ENCODE measurements around the gene HPRT1. TPM values are rescaled to one million over a fixed set of nuclear protein-coding genes. Genes with fewer than 3 reads are reported as not detected.

Gene HPRT1
- total RNA-seq, 1 donor from 2014 or later, result 27.7 TPM

DNA sequence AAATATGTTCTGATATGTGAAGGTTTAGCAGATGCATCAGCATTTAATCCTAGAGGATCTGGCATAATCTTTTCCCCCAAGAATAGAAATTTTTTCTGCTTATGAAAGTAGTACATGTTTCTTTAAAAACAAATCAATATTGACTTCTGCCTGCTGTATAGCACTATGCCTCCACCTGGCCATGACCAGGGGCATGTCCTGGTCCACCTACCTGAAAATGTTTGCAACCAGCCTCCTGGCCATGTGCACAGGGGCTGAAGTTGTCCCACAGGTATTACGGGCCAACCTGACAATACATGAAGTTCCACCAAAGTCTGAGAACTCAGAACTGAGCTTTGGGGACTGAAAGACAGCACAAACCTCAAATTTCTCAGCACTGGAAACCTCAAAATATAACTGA is 10.0 kb downstream of the HPRT1 start:
- TF ChIP-seq, protein P1, sequence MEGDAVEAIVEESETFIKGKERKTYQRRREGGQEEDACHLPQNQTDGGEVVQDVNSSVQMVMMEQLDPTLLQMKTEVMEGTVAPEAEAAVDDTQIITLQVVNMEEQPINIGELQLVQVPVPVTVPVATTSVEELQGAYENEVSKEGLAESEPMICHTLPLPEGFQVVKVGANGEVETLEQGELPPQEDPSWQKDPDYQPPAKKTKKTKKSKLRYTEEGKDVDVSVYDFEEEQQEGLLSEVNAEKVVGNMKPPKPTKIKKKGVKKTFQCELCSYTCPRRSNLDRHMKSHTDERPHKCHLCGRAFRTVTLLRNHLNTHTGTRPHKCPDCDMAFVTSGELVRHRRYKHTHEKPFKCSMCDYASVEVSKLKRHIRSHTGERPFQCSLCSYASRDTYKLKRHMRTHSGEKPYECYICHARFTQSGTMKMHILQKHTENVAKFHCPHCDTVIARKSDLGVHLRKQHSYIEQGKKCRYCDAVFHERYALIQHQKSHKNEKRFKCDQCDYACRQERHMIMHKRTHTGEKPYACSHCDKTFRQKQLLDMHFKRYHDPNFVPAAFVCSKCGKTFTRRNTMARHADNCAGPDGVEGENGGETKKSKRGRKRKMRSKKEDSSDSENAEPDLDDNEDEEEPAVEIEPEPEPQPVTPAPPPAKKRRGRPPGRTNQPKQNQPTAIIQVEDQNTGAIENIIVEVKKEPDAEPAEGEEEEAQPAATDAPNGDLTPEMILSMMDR (IDR thresholded peaks at IDR 0.05), result no peak
- ChIA-PET CTCF (no interaction called here), POLR2A (no interaction called here)
- Mint-ChIP-seq H3K27me3 (no peaks in the 10 kb centered on the region), H3K9me3 (no peaks in the 10 kb centered on the region), H3K27ac (no peak overlapping the region), H3K4me3 (no peak overlapping the region), H3K4me1 (peaks cover 3% of the 10 kb centered on the region), H3K36me3 (ENCODE audit: low read depth) (peaks cover 2% of the 10 kb centered on the region)
- ATAC-seq (ENCODE audit: low read depth) (no peak), DNase-seq (no peak)
- intact Hi-C loops (cut with micrococcal nuclease), result no loop called here

DNA sequence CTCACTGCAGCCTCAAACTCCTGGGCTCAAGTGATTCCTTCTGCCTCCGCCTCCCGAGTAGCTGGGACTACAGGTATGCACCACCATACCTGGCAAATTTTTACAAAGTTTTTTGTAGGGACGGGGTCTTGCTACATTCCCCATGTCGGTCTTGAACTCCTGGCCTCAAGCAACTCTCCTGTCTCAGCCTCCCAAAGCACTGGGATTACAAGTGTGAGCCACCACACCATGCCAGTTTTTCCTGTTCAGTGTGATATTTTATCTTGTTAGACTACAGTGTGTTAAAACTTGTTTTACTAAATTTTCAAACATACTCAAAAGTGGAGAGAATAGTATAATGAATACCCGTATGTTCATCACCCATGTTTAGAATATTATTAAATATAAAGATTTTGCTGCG is 12.1 kb downstream of the HPRT1 start:
- H3K4me3 Mint-ChIP-seq, result no peak overlapping the region

DNA sequence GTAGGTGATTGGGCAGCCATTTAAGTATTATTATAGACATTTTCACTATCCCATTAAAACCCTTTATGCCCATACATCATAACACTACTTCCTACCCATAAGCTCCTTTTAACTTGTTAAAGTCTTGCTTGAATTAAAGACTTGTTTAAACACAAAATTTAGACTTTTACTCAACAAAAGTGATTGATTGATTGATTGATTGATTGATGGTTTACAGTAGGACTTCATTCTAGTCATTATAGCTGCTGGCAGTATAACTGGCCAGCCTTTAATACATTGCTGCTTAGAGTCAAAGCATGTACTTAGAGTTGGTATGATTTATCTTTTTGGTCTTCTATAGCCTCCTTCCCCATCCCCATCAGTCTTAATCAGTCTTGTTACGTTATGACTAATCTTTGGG is 16.3 kb downstream of the HPRT1 start:
- no peaks in the 10 kb centered on the region for H3K9me3 Mint-ChIP-seq
- POLR2A ChIA-PET, result no interaction called here

More for the DNA sequence above, 12.1 kb downstream of the HPRT1 start:
- peaks cover 15% of the 10 kb centered on the region for H3K36me3 Mint-ChIP-seq (ENCODE audit: low read depth)
- peaks cover 3% of the 10 kb centered on the region for H3K4me1 Mint-ChIP-seq
- H3K9me3 Mint-ChIP-seq, result no peaks in the 10 kb centered on the region
- ATAC-seq (ENCODE audit: low read depth), result no peak
- no peak overlapping the region for H3K27ac Mint-ChIP-seq
- ChIA-PET POLR2A (no interaction called here), CTCF (no interaction called here)
- TF ChIP-seq, protein P1 (IDR thresholded peaks at IDR 0.05), result no peak
- intact Hi-C loops (cut with micrococcal nuclease), result no loop called here
- DNase-seq, result no peak
- H3K27me3 Mint-ChIP-seq, result no peaks in the 10 kb centered on the region

GRCh38 chrX:134478374-134478773 is 18.4 kb downstream of the HPRT1 start:
- Mint-ChIP-seq H3K4me3 (no peak overlapping the region), H3K27me3 (no peaks in the 10 kb centered on the region), H3K4me1 (no peaks in the 10 kb centered on the region), H3K27ac (no peak overlapping the region), H3K9me3 (no peaks in the 10 kb centered on the region), H3K36me3 (ENCODE audit: low read depth) (peaks cover 22% of the 10 kb centered on the region)
- intact Hi-C loops (cut with micrococcal nuclease), result no loop called here
- DNase-seq (no peak), ATAC-seq (ENCODE audit: low read depth) (no peak)
- ChIA-PET CTCF (no interaction called here), POLR2A (no interaction called here)
- TF ChIP-seq, protein P1 (IDR thresholded peaks at IDR 0.05), result no peak

More for the DNA sequence above, 16.3 kb downstream of the HPRT1 start:
- no peaks in the 10 kb centered on the region for H3K4me1 Mint-ChIP-seq
- ATAC-seq (ENCODE audit: low read depth) (no peak), DNase-seq (no peak)
- CTCF ChIA-PET, result no interaction called here
- TF ChIP-seq, protein P1 (IDR thresholded peaks at IDR 0.05), result no peak
- no peak overlapping the region for H3K27ac Mint-ChIP-seq
- intact Hi-C loops (cut with micrococcal nuclease), result no loop called here
- no peaks in the 10 kb centered on the region for H3K27me3 Mint-ChIP-seq
- peaks cover 21% of the 10 kb centered on the region for H3K36me3 Mint-ChIP-seq (ENCODE audit: low read depth)
- H3K4me3 Mint-ChIP-seq, result no peak overlapping the region

GRCh38 chrX:134480061-134480460 is 20.1 kb downstream of the HPRT1 start:
- TF ChIP-seq, protein P1 (IDR thresholded peaks at IDR 0.05), result no peak
- intact Hi-C loops (cut with micrococcal nuclease), result loop anchor here (5.0 to 10.0 kb wide), 3 partner anchors 302 to 605 kb away; partner anchors contain the start of gene SMIM10
- no peak for DNase-seq
- no peaks in the 10 kb centered on the region for H3K9me3 Mint-ChIP-seq
- no peak overlapping the region for H3K4me3 Mint-ChIP-seq
- no peak overlapping the region for H3K27ac Mint-ChIP-seq
- ChIA-PET CTCF (no interaction called here), POLR2A (no interaction called here)
- no peaks in the 10 kb centered on the region for H3K27me3 Mint-ChIP-seq
- no peaks in the 10 kb centered on the region for H3K4me1 Mint-ChIP-seq
- no peak for ATAC-seq (ENCODE audit: low read depth)
- peaks cover 21% of the 10 kb centered on the region for H3K36me3 Mint-ChIP-seq (ENCODE audit: low read depth)
